Right atrium auricular region (tissue), 2 donors: Measurements from ENCODE around the gene MPO. TPM values are rescaled to one million over a fixed set of nuclear protein-coding genes. Genes with fewer than 3 reads are reported as not detected.

Experiments used
- DNase-seq: peaks from one replicate; pipeline ENCODE4 v3.0.0-alpha.2; 2019; ENCODE audit warnings: low spot score
- H3K27ac ChIP-seq, 2 donors: fragments of 200-600 bp; sonication (generic); 1 replicate in 1 of 2; 2 replicates in 1 of 2; pipeline ENCODE4 v1.5.1; 2016 to 2019
- H3K27me3 ChIP-seq, 2 donors: fragments of 200-600 bp; sonication (generic); one replicate each; pipeline versions ENCODE4 v1.5.1 to v1.6.0; 2017 to 2019
- H3K36me3 ChIP-seq: fragments of 200-600 bp; sonication (generic); one replicate; pipeline ENCODE4 v1.5.1; 2016
- H3K4me1 ChIP-seq, 2 donors: fragments of 200-600 bp; sonication (generic); one replicate each; pipeline versions ENCODE4 v1.5.1 to v1.6.0; 2017 to 2019
- H3K4me3 ChIP-seq, 2 donors: fragments of 200-600 bp; sonication (generic); 1 replicate in 1 of 2; 2 replicates in 1 of 2; pipeline ENCODE4 v1.5.1; 2017 to 2019; ENCODE audit warnings: mild to moderate bottlenecking in 1 of 2, moderate library complexity in 1 of 2
- H3K9me3 ChIP-seq, 2 donors: fragments of 200-600 bp; sonication (generic); one replicate each; pipeline ENCODE4 v1.5.1; 2019
- CTCF ChIP-seq, 2 donors: fragments of 200-600 bp; sonication (generic); IDR thresholded peaks; one replicate each; pipeline ENCODE4 v1.5.1; 2019; ENCODE audit warnings: antibody characterized with exemption in 2 of 2
- total RNA-seq, 2 donors: library from RNA; depleted of rRNA; stranded (reverse); fragments of >200 nt; gene quantifications; one replicate each; pipeline ENCODE4 v1.1.0, GENCODE V29; 2016

MPO gene
- total RNA-seq, 2 donors from 2014 or later, result 0.12 to 0.30 TPM

GRCh38 chr17:58273453-58274104 lies 7.2 kb downstream of the MPO start:
- H3K4me3 ChIP-seq, result no peak overlapping the region
- no peaks in the 10 kb centered on the region for H3K9me3 ChIP-seq
- no peak overlapping the region for H3K27ac ChIP-seq
- no peaks in the 10 kb centered on the region for H3K27me3 ChIP-seq
- DNase-seq, result peak; percentile 40
- no peaks in the 10 kb centered on the region for H3K4me1 ChIP-seq
- no peak for TF ChIP-seq CTCF (IDR thresholded peaks at IDR 0.05)
- no peaks in the 10 kb centered on the region for H3K36me3 ChIP-seq

GRCh38 chr17:58272367-58273280 lies 8.1 kb downstream of the MPO start:
- Histone ChIP-seq H3K4me3 (no peak overlapping the region), H3K27ac (no peak overlapping the region), H3K36me3 (no peaks in the 10 kb centered on the region), H3K9me3 (no peaks in the 10 kb centered on the region), H3K27me3 (no peaks in the 10 kb centered on the region), H3K4me1 (no peaks in the 10 kb centered on the region)
- DNase-seq, result peak; percentile 56
- TF ChIP-seq CTCF (IDR thresholded peaks at IDR 0.05), result no peak

- Histone ChIP-seq H3K4me3 (no peak overlapping the region), H3K36me3 (no peaks in the 10 kb centered on the region), H3K27ac (no peak overlapping the region), H3K4me1 (no peaks in the 10 kb centered on the region), H3K9me3 (no peaks in the 10 kb centered on the region), H3K27me3 (no peaks in the 10 kb centered on the region)
- DNase-seq, result peak; percentile 34
- TF ChIP-seq CTCF (IDR thresholded peaks at IDR 0.05), result no peak
Observed at GRCh38 chr17:58271216-58271931, 9.4 kb downstream of the MPO start.

- DNase-seq, result peak; percentile 42
- no peaks in the 10 kb centered on the region for H3K4me1 ChIP-seq
Observed at GRCh38 chr17:58270476-58271215, 10.1 kb downstream of the MPO start.

More at GRCh38 chr17:58270476-58271215, 10.1 kb downstream of the MPO start:
- Histone ChIP-seq H3K27ac (no peak overlapping the region), H3K9me3 (no peaks in the 10 kb centered on the region), H3K27me3 (no peaks in the 10 kb centered on the region), H3K36me3 (no peaks in the 10 kb centered on the region), H3K4me3 (no peak overlapping the region)
- no peak for TF ChIP-seq CTCF (IDR thresholded peaks at IDR 0.05)
